ENCODE data around the gene ELL.

ELL gene

GRCh38 chr19:18418029-18418482 lies 103.8 kb downstream of the ELL start:
- H3K4ac ChIP-seq (ENCODE audit: low read length) = peak overlapping the region; percentile 69
- peak overlapping the region; percentile 92 for H2BK15ac ChIP-seq (ENCODE audit: low read length)
- peak overlapping the region; percentile 56 for H4K91ac ChIP-seq (ENCODE audit: low read depth, low read length, poor library complexity)
- no CpG with 5 or more reads among the region's 30 CpGs for WGBS, 2 donors (ENCODE audit: extremely low coverage in 2 of 2, insufficient read length in 2 of 2, insufficient replicate concordance in 1 of 2)
- peaks cover 27 to 60% of the 10 kb centered on the region in 2 donors for H3K4me1 ChIP-seq (ENCODE audit: control insufficient read depth in 2 of 2, insufficient read depth in 1 of 2, low read depth in 1 of 2, low read length in 2 of 2)
- H3K14ac ChIP-seq (ENCODE audit: low read length) = no peak overlapping the region
- peak overlapping the region; percentile 82 for H3K9ac ChIP-seq (ENCODE audit: low read depth, low read length, poor library complexity)
- peak overlapping the region; percentile 100 for H2BK12ac ChIP-seq (ENCODE audit: low read length)
- H3K4me2 ChIP-seq (ENCODE audit: insufficient read depth, low read length, poor library complexity, severe bottlenecking) = peak overlapping the region; percentile 58
- H3K9me3 ChIP-seq (replicated peaks in 1 of 2; ENCODE audit: control insufficient read depth in 2 of 2, insufficient read depth in 1 of 2, low read depth in 1 of 2, low read length in 2 of 2) = peaks cover 0 to 2% of the 10 kb centered on the region in 2 donors
- H4K8ac ChIP-seq (ENCODE audit: low read depth, low read length) = no peak overlapping the region
- H2AFZ ChIP-seq (ENCODE audit: low read length) = peak overlapping the region; percentile 88
- peaks cover 0 to 9% of the 10 kb centered on the region in 2 donors for H3K36me3 ChIP-seq (replicated peaks in 1 of 2; ENCODE audit: control insufficient read depth in 2 of 2, insufficient read depth in 2 of 2, low read length in 2 of 2)
- DNase-seq (ENCODE audit: low spot score) = no peak
- H2BK120ac ChIP-seq (ENCODE audit: low read depth, low read length) = peak overlapping the region; percentile 29
- H2AK5ac ChIP-seq (ENCODE audit: low read depth, low read length) = peak overlapping the region; percentile 91
- peaks cover 0 to 20% (median 0%) of the 10 kb centered on the region in 3 experiments for H3K27me3 ChIP-seq (ENCODE audit: control insufficient read depth in 3 of 3, insufficient read depth in 3 of 3, low read depth in 1 of 3, low read length in 3 of 3)
- H3K23ac ChIP-seq (ENCODE audit: low read depth, low read length, poor library complexity) = peak overlapping the region; percentile 94
- H3K79me1 ChIP-seq (ENCODE audit: low read depth, low read length) = peaks cover 7% of the 10 kb centered on the region
- peak overlapping the region; percentile 98 for H3K18ac ChIP-seq (ENCODE audit: low read length)
- no peak overlapping the region for H3K27ac ChIP-seq (replicated peaks; ENCODE audit: low read length)
- peak overlapping the region; percentile 89 for H2BK5ac ChIP-seq (ENCODE audit: low read length)
- peak overlapping the region; percentile 40 to 69 for H3K4me3 ChIP-seq (ENCODE audit: low read length in 2 of 2)

GRCh38 chr19:18417250-18418028 lies 104.4 kb downstream of the ELL start:
- peak overlapping the region; percentile 82 for H3K9ac ChIP-seq (ENCODE audit: low read depth, low read length, poor library complexity)
- H2BK120ac ChIP-seq (ENCODE audit: low read depth, low read length) = peak overlapping the region; percentile 29
- peak overlapping the region; percentile 98 for H2BK15ac ChIP-seq (ENCODE audit: low read length)
- peak overlapping the region; percentile 38 for H4K91ac ChIP-seq (ENCODE audit: low read depth, low read length, poor library complexity)
- peak overlapping the region; percentile 89 for H2BK5ac ChIP-seq (ENCODE audit: low read length)
- peak; percentile 67 for DNase-seq (ENCODE audit: low spot score)
- no CpG with 5 or more reads among the region's 53 CpGs for WGBS, 2 donors (ENCODE audit: extremely low coverage in 2 of 2, insufficient read length in 2 of 2, insufficient replicate concordance in 1 of 2)
- peaks cover 0 to 20% (median 0%) of the 10 kb centered on the region in 3 experiments for H3K27me3 ChIP-seq (ENCODE audit: control insufficient read depth in 3 of 3, insufficient read depth in 3 of 3, low read depth in 1 of 3, low read length in 3 of 3)
- H3K36me3 ChIP-seq (replicated peaks in 1 of 2; ENCODE audit: control insufficient read depth in 2 of 2, insufficient read depth in 2 of 2, low read length in 2 of 2) = peaks cover 0 to 3% of the 10 kb centered on the region in 2 donors
- H2BK12ac ChIP-seq (ENCODE audit: low read length) = peak overlapping the region; percentile 100
- peak overlapping the region; percentile 88 for H2AFZ ChIP-seq (ENCODE audit: low read length)
- peak overlapping the region; percentile 98 for H3K18ac ChIP-seq (ENCODE audit: low read length)
- no peak overlapping the region for H4K8ac ChIP-seq (ENCODE audit: low read depth, low read length)
- peak overlapping the region; percentile 100 for H2AK5ac ChIP-seq (ENCODE audit: low read depth, low read length)
- peak overlapping the region; percentile 69 for H3K4ac ChIP-seq (ENCODE audit: low read length)
- peaks cover 7% of the 10 kb centered on the region for H3K79me1 ChIP-seq (ENCODE audit: low read depth, low read length)
- H3K4me1 ChIP-seq (ENCODE audit: control insufficient read depth in 2 of 2, insufficient read depth in 1 of 2, low read depth in 1 of 2, low read length in 2 of 2) = peaks cover 27 to 56% of the 10 kb centered on the region in 2 donors
- peak overlapping the region; percentile 94 for H3K23ac ChIP-seq (ENCODE audit: low read depth, low read length, poor library complexity)
- peaks cover 0 to 2% of the 10 kb centered on the region in 2 donors for H3K9me3 ChIP-seq (replicated peaks in 1 of 2; ENCODE audit: control insufficient read depth in 2 of 2, insufficient read depth in 1 of 2, low read depth in 1 of 2, low read length in 2 of 2)
- H3K14ac ChIP-seq (ENCODE audit: low read length) = no peak overlapping the region
- peak overlapping the region; percentile 50 for H3K27ac ChIP-seq (replicated peaks; ENCODE audit: low read length)
- peak overlapping the region; percentile 43 to 69 for H3K4me3 ChIP-seq (ENCODE audit: low read length in 2 of 2)
- peak overlapping the region; percentile 60 for H3K4me2 ChIP-seq (ENCODE audit: insufficient read depth, low read length, poor library complexity, severe bottlenecking)

GRCh38 chr19:18416778-18417249 lies 105.1 kb downstream of the ELL start:
- Histone ChIP-seq H3K9ac (ENCODE audit: low read depth, low read length, poor library complexity) (no peak overlapping the region), H3K27ac (replicated peaks; ENCODE audit: low read length) (peak overlapping the region; percentile 75), H2BK120ac (ENCODE audit: low read depth, low read length) (peak overlapping the region; percentile 18), H3K14ac (ENCODE audit: low read length) (no peak overlapping the region), H3K9me3 (replicated peaks in 1 of 2; ENCODE audit: control insufficient read depth in 2 of 2, insufficient read depth in 1 of 2, low read depth in 1 of 2, low read length in 2 of 2) (peaks cover 0 to 2% of the 10 kb centered on the region in 2 donors), H2BK12ac (ENCODE audit: low read length) (no peak overlapping the region), H3K4me1 (ENCODE audit: control insufficient read depth in 2 of 2, insufficient read depth in 1 of 2, low read depth in 1 of 2, low read length in 2 of 2) (peaks cover 27 to 56% of the 10 kb centered on the region in 2 donors), H3K23ac (ENCODE audit: low read depth, low read length, poor library complexity) (peak overlapping the region; percentile 80), H3K79me1 (ENCODE audit: low read depth, low read length) (peaks cover 7% of the 10 kb centered on the region), H3K4me3 (ENCODE audit: low read length in 2 of 2) (peak overlapping the region; percentile 43 to 67), H4K8ac (ENCODE audit: low read depth, low read length) (no peak overlapping the region), H2BK15ac (ENCODE audit: low read length) (peak overlapping the region; percentile 98), H3K4ac (ENCODE audit: low read length) (peak overlapping the region; percentile 26), H2AFZ (ENCODE audit: low read length) (peak overlapping the region; percentile 88), H4K91ac (ENCODE audit: low read depth, low read length, poor library complexity) (no peak overlapping the region), H3K18ac (ENCODE audit: low read length) (peak overlapping the region; percentile 86), H2AK5ac (ENCODE audit: low read depth, low read length) (peak overlapping the region; percentile 100), H2BK5ac (ENCODE audit: low read length) (peak overlapping the region; percentile 89), H3K27me3 (ENCODE audit: control insufficient read depth in 3 of 3, insufficient read depth in 3 of 3, low read depth in 1 of 3, low read length in 3 of 3) (peaks cover 0 to 20% (median 0%) of the 10 kb centered on the region in 3 experiments), H3K4me2 (ENCODE audit: insufficient read depth, low read length, poor library complexity, severe bottlenecking) (peak overlapping the region; percentile 72), H3K36me3 (replicated peaks in 1 of 2; ENCODE audit: control insufficient read depth in 2 of 2, insufficient read depth in 2 of 2, low read length in 2 of 2) (no peaks in the 10 kb centered on the region)
- WGBS, 2 donors (ENCODE audit: extremely low coverage in 2 of 2, insufficient read length in 2 of 2, insufficient replicate concordance in 1 of 2) = no CpG with 5 or more reads among the region's 44 CpGs
- peak; percentile 77 for DNase-seq (ENCODE audit: low spot score)
